GM18517 (cell line): ENCODE data around the gene SMO.

ENCODE experiments used
- ATAC-seq: cut with Tn5 transposase; IDR thresholded peaks from one replicate; pipeline ENCODE4 v1.9.1; 2021; ENCODE audit warnings: mild to moderate bottlenecking, moderate library complexity; ENCODE audit not compliant: unreplicated experiment

The SMO gene

DNA sequence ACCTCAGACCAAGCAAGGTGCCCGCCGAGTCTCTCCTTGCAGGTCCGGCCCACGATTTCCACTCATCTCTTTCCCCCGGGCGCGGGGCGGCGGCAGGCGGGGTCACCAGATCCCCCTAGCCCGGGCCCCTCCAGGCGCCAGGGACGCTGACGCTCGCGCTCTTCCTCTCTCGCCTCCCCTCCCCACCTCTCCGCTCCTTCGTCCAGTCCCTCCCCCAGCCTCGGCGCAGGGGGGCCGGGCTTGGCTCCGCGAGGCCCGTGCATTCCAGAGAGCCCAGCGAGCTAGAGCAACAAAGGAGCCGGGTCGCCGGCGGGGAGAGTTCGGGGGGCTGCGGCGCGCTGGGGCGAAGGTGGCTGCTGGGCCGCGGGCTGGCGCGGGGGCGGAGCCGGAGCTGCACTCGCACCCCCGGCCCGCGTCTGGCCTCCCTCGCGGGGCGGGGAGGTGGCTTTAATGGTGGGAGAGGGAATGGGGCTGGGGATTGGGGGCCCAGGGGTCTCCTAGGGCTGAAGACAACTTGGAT is at the start of gene SMO:
Gene SMO, plus strand, starts transcription at position 262 of the 520 bp plus-strand sequence. CDS start 519 bp downstream, outside the sequence.
- ATAC-seq: no peak

DNA sequence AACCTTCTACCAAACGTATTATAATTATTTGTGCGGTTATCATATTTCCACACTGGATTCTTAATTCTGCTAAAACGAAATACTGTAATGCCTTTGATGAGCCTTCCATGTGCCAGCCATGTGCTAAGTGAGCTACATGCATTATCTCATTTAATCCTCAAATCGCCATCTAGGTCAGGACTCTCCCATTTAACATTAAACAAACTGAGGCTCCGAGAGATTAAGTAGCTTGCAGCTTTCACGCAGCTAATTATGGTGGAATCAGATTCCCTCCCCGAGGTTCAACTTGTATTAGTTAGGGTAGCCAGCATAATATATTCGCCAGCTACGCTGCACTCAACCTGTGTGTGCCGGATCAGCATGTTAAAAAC is 44.7 kb upstream of the SMO start:
- no peak for ATAC-seq

DNA sequence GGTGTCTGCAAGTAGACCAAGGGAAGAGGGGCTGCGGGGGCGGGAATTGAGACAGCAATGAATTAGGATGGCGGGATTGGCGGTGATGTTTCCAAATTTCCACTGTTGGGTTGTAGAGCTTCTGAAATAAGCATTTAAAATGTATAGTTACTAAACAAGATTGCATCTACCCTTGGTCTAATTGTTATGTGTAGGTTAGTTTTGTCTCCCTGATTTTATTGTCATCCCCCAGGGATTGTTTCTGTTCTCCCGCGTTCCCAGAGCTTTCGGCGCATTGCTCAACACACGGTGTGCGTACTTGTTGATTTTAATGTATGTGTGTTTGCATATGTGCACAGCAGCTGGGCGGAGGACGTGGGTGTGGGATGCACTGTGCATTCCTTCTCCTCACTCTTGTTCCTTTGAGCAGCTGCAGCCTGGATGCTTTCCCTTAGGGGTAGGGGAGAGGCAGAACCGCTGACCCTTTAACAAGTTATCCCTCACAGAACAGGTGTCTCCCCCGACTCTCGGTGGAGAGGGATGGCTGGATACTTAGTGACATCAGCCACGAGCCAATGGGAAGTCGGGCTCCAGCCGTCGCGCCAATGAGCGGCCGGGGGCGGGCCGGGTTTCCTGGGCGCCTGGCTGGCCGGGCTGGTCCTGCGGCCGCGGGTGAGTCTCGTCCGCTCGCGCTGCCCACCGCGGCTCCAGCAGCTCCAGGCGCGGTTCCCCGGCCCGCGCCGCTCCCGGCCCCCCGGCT is 44.2 kb upstream of the SMO start, which contains the start of gene TSPAN33:
Gene TSPAN33, plus strand, starts transcription at position 613 of the 739 bp plus-strand sequence. CDS start 274 bp downstream, outside the sequence.
- peak; percentile 57 for ATAC-seq

DNA sequence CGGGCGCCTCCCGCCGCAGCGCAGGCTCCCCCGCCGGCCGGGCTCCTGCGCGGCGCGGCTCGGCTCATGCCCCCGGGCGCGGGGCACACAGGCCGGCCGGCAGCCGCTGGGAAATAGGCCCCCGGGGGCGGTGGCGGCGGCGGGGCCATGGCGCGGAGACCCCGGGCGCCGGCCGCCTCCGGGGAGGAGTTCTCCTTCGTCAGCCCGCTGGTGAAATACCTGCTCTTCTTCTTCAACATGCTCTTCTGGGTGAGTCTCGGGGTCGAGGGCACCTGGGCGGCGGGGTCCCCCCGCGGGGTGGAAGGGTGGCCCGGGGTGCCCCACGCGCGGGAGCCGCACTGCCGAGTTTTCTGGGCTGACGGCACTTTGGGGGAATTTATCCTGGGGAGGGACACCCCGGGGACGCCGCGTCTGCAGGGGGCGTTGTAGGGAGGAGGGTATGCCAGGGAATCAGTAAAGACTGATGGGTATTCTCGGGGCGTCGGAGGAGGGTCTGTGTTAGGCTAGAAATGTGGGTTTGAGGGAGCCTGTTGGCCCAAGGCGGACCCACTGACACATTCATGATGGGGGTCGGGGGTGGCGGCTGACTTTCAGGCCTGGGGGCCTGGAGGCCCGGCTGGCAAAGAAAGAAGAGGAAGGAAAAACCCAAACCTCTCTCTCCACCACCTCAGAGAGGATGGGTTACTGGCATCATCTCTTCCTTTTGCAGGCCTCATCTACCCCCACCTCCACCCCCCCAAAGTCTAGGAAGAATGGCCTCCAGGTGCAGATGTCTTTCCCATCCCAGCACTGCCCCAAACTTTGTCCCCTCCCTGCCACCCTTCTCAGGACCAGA is 43.4 kb upstream of the SMO start:
- ATAC-seq: no peak

DNA sequence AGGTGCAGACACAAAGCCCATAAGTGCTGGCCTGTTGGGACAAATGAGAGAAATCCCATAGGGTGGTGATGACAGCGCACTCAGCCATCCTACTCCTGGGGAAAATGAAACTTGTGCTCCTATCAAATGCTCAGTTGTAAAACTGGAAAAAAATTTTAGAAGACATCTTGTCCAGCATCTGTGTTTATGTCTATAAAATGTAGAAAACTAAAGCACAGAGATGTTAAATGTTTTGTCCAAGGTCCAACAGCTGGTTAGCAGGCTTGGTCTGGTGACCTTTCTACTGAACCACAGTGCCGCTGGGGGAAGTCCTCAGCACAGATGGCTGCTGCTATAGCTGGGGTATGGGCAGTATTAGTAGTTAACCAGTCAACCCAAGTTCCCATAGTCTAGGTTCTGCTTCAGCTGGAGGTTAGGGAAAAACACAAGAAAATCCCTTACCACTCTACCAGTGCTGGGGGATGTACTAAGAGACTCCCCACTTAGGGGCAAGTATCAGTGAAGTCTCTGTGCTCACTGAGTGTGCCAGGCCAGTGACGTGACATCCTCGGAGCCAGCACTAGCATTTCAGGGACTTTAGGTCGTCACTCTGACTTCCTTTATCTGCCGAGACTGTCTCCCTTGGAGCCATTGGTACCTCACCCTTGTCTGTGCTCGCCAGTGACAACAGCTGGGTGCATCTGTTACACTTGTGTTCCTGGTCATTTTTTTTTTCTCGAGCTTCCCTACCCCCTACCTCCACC is 42.0 kb upstream of the SMO start:
- peak; percentile 60 for ATAC-seq

DNA sequence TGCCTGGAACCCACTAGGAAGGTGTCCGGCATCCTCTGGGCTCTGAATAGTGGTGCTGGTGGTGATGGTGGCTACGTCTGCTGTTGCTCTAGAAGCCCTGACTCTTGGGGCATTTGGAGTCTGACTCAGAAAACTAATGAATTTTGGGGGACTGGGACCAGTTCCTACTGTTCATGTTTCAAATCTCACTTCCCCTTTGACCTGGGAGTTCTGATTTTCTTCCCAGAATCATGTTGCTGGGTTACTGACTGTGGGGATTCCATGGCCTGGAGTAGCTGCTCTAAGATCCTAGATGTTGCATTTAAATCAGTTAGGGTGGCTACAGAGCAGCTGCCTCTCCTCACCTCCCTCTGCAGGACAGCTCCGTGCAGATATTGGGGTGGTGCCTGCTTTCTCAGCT is 40.7 kb upstream of the SMO start:
- no peak for ATAC-seq

DNA sequence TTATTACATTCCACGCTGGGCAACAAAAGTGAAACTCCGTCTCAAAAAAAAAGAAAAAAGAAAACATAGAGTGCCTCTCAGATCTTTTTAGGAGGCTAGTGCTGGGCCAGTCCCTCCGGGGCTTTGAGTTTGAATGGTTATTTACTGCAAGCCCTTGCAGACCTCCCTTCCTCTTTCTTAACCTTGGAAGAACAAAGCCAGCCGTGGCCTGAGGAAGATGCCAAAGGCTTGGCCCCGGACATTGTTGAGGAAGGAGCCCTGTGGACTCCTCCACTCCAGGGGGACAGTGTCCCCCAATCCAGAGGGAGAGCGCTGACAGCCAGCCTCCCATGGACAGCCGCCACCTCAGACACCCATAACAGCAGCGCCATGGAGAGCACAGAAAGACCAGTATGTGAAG is 38.9 kb upstream of the SMO start:
- ATAC-seq: no peak

DNA sequence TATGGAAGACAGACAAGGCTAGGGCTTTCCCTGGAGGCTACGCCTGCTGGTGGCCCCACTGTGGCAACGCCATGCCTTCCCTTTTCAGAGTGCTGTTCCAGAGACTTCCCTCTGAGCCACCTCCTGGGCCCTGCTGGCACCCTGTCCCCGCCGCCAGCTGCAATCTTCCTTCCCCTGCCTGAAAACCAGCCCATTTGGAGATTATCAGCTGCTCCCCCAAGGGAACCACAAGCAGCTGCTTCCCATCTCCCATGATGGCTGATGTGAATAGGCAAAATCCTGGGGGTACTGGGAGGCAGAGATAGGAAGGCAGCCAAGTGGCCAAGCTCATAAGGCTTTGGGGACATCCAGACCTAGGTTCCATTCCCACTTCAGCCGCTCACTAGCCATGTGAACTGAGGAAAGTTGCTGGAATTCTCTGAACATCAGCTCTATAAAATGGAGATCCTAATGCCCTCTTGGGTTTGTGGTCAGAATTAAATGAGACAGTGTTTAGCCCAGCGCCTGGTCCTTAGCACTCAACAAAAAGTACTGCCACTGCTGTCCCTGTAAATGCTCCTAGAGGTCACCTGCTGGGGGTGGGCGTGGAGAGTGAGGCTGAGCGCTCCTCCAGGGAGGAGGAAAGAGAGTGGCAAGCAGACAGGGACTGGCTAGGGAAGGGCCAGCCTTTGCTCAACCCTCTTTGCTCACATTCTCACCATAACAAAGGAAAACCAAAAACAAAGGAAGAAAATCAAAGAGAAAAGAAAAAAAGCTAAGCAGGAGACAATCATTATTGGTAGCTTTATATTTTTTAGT is 38.0 kb upstream of the SMO start:
- no peak for ATAC-seq

DNA sequence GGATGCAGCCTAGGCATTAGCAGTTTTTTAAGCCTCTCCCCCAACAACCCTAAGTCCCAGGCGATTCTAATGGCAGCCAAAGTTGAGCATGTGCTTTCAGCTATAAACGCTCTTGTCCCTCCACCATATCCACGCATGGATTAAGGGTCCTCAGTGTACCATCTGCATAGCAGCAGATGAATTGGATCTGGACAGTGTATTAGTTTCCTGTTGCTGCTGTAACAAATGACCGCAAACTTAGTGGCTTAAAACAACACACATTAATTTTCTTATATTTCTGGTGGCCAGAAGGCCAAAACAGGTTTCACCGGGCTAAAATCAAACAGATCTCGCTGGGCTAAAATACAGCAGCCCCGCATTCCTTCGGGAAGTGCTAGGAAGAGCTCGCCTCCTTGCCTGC is 30.8 kb upstream of the SMO start:
- no peak for ATAC-seq

DNA sequence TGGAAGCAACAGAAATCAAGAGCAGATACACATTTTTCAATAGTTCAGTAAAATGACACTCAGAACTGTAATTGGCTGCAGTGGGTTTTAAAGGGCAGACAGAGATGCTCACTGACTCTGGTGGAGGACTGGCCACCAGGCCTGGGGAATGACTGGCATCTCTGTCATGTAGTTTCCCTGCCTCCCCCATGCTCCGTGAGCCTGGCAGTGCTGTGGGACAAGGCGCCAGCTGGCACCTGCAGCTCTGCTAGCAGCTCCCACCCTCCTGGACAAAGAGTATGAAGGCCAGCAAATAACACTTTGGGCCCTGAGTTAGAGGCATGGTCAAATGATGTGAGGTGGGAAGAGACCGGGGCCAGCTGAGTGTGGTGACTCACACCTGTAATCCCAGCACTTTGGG is 28.9 kb upstream of the SMO start:
- no peak for ATAC-seq

DNA sequence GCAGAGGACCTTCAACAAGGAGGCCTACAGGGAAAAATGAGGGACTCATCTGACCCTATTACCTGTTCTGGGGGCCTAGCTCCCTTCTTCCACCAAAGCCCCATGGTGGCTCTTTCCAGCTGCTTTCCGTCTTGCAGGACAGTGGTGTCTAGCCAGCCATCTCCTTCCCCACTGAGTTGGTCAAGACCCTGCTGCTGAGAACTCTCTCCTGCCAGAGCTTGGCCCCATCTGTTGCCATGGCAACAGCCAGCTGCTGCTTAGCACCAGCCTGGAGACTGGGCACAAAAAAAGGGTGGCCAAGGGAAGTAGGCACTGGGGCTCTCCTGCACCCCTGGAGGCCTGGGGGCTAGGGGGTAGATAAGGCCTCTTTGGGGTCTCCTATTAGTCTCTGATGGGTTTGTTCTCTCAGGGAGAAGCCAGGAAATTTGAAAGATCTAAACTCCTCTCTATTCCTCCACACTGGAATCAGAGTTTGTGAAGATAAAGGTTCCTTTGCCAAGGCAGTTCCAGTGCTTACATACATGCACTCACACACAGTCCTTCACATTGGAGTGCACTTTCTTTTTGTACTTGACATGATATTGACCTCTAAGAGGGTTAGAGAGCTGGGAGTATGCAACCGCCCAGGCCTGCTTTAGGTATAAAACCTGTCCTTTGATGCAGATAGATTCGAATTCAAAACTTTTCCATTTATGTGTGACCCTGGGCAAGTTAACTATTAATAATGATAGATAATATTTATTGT is 28.1 kb upstream of the SMO start:
- ATAC-seq: no peak

DNA sequence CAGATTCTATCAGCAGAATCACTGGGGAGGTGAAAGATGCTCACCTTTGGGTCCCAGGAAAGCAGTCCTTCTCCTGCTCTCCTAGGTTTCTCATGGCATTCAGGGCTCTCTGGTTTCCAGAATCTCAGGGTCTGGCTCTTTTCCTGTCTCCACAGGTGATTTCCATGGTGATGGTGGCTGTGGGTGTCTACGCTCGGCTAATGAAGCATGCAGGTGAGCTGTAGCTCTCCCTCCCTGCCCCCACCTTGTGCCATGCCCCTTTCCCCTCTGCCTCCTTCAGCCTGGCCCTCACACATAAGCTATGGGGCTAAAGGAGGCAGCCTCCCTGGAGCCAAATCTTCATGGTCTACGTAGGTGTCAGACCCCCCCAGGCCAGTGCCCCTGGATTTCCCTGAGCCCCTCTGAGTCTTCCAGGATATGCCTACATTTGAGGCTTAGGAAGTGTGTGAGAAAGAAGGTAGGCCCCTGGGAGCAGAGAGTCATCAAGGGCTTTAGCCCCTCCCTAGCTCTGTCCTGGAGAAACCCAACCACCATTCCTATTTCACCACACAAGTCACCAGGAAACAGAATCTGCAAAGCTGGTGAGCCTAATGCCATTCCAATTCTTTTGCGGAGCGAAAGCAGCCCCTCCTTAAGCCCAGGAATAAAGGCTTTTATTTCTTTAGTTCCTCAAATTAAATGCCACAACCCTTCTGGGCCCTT is 26.8 kb upstream of the SMO start:
- no peak for ATAC-seq

DNA sequence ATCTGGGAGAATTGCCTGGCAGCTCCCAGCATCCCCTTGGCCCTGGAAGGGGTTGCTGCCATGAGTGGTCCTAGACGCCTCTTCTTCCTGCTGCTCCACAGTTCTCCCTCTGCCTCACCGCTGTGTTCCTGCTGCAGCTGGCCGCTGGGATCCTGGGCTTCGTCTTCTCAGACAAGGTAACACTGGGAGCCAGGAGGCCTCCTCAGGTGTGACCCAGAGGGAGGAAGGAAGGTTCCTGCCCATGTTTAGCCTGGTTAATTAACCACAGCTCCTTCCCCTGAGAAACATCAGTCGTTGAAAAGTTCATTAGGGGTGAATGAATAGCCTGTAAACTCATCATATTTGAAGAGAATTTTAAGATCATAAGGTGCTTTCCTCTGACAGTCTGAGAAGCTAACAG is 25.7 kb upstream of the SMO start:
- ATAC-seq: no peak

DNA sequence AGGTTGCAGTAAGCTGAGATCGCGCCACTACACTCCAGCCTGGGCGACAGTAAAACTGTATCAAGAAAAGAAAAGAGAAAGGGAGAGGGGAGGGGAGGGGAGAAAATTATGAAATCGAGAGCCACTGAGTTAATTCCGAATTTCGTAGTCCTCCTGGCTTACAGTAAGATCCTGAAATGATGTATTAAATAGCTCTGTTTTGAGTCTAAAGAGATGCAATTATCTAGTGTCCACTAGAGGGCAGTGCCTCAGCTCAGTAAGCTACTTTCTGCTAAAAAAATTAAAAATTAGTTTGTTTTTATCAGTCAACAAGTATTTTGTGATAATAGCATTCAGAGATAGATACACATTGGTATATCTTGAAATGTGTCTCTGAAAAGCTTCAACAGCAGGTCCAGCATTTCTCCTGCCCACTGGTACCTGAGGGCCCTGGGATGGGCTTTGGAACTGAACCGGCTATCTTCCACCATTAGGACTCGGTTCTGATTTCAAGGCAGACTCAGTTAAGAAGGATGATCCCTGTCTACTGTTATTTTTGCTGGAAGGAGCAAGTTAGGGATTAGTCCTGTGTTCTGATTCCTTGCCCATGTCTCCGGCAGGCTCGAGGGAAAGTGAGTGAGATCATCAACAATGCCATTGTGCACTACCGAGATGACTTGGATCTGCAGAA is 24.4 kb upstream of the SMO start:
- no peak for ATAC-seq

DNA sequence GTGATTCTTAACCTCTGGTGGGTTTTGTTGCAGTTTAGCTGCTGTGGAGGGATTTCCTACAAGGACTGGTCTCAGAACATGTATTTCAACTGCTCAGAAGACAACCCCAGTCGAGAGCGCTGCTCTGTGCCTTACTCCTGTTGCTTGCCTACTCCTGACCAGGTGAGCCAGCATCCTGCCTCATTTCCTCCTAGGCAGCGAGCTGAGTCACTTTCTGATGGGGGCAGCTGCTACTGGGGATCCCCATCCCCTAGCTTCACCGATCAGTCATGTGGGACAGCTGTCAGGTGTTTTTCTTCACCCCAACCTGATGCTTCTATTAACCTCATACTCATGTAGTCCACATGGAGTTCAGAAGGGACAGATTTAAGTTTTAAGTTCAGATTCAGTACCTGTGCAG is 21.7 kb upstream of the SMO start:
- ATAC-seq: peak; percentile 39

DNA sequence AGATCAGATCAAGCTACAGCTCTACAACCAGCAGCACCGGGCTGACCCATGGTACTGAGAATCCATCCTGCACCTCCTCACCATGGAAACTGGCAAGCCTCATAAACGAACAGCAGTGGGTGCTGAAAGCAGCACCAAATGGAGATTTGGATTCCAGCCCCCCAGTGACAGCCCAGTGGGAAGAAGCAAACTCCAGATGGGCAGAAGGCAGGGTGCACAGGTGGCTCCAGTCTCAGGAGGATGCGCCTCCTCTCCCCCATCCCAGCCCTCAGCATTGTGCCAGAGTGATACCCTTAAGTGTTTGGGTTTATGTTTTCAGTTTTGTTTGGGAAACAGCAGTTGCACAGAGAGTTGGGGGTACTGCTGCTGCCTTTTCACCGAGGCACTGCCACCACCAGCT is 20.6 kb upstream of the SMO start:
- ATAC-seq: no peak

DNA sequence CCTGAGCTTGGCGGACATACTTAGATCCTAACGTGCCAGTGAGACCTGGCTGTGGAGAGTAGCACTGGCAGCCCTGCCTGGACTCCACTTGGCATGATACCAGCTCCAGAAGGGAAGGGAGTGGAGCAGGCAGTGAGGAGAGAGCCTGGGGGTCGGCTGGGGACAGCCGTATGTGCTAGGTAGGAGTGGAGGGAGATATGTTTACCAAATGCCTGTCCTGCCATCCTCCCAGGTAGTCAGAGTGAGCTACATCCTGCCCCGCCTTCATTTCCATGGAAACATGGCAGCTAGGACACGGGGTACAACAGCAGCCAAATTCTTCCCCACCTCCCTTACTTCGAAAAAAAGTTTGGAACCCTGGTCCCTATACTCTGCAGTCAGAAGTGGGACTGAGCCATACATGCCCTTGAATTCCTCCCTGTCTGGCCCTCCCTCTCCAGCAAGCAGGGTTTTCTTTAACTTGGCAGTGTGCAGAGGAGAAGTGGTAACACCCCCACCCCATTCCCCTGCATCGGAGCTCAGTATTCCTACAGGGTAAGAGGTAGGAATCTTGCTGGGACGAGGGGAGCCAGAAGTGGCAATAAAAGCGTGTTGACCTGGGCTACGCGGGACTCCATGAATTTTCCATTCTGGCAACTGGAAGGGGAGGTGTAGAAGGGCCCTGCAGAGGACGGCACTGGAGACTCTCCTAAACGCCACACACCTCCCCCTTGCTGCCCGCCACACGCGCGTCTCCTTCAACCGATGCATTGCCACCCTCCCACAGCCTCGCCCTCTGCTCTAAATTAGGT is 20.0 kb upstream of the SMO start:
- no peak for ATAC-seq

DNA sequence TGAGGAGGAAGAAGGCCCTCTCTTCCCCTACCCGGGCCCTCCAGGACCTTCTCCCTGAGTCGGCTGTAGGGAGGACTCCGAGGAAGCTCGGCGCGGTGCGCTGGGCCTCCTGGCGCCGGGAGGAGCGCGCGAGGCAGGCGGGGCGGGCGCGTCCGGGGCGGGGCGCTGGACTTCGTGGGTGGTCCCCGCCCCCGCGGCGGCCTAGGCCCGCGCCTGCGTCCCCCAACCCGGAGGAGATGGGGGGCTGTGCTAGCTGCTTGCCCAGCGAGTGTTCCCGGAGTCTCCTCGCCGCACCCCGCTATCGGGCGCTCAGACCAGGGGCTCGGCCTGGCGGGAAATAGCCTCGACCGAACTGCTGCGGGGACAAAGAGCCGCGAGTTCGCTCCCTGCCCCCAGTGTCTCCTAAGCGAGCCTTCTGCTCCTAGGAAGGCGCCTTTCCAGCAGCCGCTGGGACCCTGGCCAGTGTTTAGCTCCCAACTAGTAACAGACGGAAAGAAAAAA is 19.2 kb upstream of the SMO start:
- no peak for ATAC-seq
